ENCODE measurements around the gene HSPH1.
A peak's percentile ranks its signal among the peaks of the same experiment; 100 is the strongest.

The HSPH1 gene

DNA sequence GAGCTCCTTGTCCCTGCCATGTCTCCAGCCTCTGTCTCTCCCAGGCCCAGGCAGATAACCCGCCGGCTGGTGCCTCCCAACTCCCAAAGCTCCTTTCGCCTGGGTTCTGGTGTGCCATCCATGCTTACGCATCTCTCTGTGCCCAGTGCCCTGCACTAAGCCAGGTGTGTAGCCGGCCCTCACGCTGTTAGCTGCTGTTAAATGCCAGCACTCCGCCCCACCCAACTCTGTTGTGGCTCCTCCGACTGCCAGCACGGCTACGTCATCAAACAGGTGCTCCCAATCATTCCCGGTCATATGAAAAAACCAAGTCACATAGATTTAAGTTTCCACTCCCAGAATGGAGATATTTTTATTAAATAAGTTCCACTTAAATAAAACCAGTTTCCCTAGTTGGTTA, 7.0 kb upstream of the HSPH1 start:
- Histone ChIP-seq H3K9ac (no peak overlapping the region), H3K4me3 (no peak overlapping the region), H3K36me3 (no peaks in the 10 kb centered on the region), H4K20me1 (no peaks in the 10 kb centered on the region), H3K4me2 (no peak overlapping the region), H3K27me3 (no peaks in the 10 kb centered on the region), H3K27ac (no peak overlapping the region), H3K4me1 (peaks cover 0 to 14% (median 0%) of the 10 kb centered on the region in 10 experiments; a peak in 4 of 20 replicates), H3K9me3 (replicated peaks in 1 of 11) (no peaks in the 10 kb centered on the region)
- no peak for TF ChIP-seq Cebpa-rat (IDR thresholded peaks at IDR 0.05)

DNA sequence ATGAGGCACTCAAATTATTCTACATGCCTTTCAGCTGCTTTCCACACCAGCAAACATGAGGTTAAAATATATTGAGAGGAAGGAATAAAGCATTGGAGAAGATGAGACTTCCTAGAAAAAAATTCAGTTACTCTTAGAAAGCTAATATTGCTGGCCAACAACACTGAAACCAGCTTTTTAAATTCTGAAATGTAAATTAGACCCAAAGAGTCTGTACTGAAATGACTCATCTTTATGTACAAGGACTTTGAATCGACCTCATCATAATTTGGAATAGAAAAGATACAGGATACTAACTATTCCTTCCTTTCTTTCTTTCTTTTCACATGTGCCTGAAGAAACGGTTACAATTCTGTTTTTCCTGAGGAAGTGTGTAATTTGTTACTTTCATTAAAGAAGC, 6.5 kb upstream of the HSPH1 start:
- Histone ChIP-seq H3K4me2 (no peak overlapping the region), H3K27ac (no peak overlapping the region), H3K9me3 (replicated peaks in 1 of 11) (no peaks in the 10 kb centered on the region), H3K9ac (no peak overlapping the region), H3K4me3 (no peak overlapping the region), H3K36me3 (no peaks in the 10 kb centered on the region), H3K4me1 (peaks cover under 1 to 15% (median 3%) of the 10 kb centered on the region in 10 experiments; a peak in 15 of 20 replicates), H4K20me1 (no peaks in the 10 kb centered on the region), H3K27me3 (no peaks in the 10 kb centered on the region)
- no peak for TF ChIP-seq Cebpa-rat (IDR thresholded peaks at IDR 0.05)

DNA sequence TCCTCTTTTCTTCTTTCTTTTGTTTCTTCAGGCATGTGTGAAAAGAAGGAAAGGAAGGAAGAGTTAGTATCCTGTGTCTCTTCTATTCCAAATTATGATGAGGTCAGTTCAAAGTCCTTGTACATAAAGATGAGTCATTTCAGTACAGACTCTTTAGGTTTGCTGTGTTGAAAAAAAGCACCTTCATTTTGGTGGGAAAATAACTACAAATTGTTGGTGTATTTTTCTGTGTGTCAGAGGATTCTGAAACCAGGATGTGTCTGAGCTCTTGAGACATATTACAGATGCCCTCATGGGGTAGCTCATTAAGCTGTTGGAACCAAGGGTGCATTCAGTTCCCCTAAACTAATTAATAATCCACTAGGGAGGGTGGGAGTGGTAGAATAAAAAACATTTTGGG, 5.8 kb upstream of the HSPH1 start:
- no peaks in the 10 kb centered on the region for H3K9me3 ChIP-seq (replicated peaks in 1 of 11)
- no peaks in the 10 kb centered on the region for H3K36me3 ChIP-seq
- H3K27me3 ChIP-seq = no peaks in the 10 kb centered on the region
- no peak overlapping the region for H3K4me3 ChIP-seq
- H3K4me2 ChIP-seq = 0 out of 22 replicates have a peak overlapping the region, but pooled peaks of 1 of the 11 experiments have one; percentile 4
- H3K9ac ChIP-seq = no peak overlapping the region
- TF ChIP-seq Cebpa-rat (IDR thresholded peaks at IDR 0.05) = no peak
- H4K20me1 ChIP-seq = no peaks in the 10 kb centered on the region
- H3K27ac ChIP-seq = no peak overlapping the region
- H3K4me1 ChIP-seq = peaks cover 6 to 19% (median 9%) of the 10 kb centered on the region in 10 experiments; a peak in 16 of 20 replicates

DNA sequence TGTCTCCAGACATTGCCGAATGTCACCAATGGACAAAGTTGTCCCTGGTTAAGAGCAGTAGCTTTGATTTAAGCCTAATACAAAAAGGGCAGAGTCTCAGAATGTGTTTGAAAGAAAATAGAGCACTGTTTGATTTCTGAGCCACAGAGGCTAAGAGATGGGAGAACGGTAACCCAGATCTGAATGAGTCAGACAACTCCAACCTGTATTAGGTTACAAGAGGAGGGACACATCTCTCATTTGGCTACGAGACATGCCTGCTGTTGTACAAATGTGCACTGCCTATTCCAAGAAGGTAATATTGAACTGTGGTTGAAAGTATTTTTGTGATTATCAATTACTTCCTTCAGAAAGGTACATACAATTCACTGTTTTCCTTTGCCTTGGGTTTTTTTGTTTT, 4.9 kb upstream of the HSPH1 start:
- Histone ChIP-seq H3K4me3 (no peak overlapping the region), H3K9me3 (replicated peaks in 1 of 11) (no peaks in the 10 kb centered on the region), H3K27me3 (no peaks in the 10 kb centered on the region), H3K36me3 (no peaks in the 10 kb centered on the region), H3K4me2 (no peak overlapping the region), H3K27ac (no peak overlapping the region), H4K20me1 (no peaks in the 10 kb centered on the region; a peak in 3 of 22 replicates), H3K9ac (no peak overlapping the region), H3K4me1 (peaks cover 6 to 19% (median 9%) of the 10 kb centered on the region in 10 experiments; a peak in 16 of 20 replicates)
- TF ChIP-seq Cebpa-rat (IDR thresholded peaks at IDR 0.05) = no peak

DNA sequence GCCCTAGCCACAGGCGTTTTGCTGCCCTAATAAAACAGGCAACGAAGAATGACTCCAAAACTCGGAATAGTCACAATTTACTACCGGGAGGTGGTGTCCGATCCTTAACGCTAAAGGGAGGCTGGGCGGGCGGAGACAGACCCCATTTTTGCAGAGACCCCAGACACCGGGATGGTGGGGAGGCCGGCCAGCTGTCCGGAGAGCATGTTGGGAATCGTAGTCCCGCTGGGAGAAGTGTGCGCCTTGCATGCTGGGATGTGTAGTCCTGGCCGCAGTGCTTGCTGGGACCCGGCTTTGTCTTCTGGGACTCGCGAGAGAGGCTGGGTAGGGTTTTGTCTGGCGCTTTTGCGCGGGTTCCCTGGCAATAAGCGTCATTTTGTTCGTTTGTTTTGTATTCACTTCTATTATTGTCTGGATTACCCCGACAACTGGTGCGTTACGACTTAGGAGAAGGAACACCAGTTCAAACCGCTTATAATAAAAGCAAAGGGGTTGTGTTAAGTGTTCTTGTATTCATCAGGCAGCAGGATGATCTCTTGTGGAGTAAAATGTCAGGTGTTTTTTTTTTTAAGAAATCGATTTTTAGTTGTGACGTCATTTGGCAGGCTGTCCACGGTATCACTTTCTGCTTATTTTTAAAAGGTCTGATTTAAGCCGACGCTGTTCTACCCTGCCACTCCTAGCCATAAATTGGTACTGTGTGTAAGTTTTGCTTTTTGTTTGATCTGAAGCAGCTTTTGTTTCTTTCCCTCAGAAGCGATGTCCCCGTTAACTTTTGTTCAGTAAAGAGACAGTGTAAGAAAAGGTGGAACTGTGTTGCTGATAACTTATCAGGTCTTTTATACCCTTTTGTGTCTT, 676 bp upstream of the HSPH1 start:
- Histone ChIP-seq H3K9ac (peak overlapping the region; percentile 78 to 94 (median 87)), H3K27me3 (no peaks in the 10 kb centered on the region), H3K27ac (peak overlapping the region; percentile 66 to 87 (median 83)), H4K20me1 (peaks cover 27 to 42% (median 34%) of the 10 kb centered on the region in 11 experiments; a peak in 21 of 22 replicates), H3K36me3 (peaks cover 11 to 22% (median 21%) of the 10 kb centered on the region in 11 experiments; a peak in 19 of 22 replicates), H3K4me1 (peaks cover 17 to 42% (median 31%) of the 10 kb centered on the region in 10 experiments), H3K4me3 (peak overlapping the region; percentile 83 to 98 (median 96)), H3K4me2 (peak overlapping the region; percentile 64 to 93 (median 78)), H3K9me3 (replicated peaks in 1 of 11) (no peaks in the 10 kb centered on the region)
- TF ChIP-seq Cebpa-rat (IDR thresholded peaks at IDR 0.05) = no peak

DNA sequence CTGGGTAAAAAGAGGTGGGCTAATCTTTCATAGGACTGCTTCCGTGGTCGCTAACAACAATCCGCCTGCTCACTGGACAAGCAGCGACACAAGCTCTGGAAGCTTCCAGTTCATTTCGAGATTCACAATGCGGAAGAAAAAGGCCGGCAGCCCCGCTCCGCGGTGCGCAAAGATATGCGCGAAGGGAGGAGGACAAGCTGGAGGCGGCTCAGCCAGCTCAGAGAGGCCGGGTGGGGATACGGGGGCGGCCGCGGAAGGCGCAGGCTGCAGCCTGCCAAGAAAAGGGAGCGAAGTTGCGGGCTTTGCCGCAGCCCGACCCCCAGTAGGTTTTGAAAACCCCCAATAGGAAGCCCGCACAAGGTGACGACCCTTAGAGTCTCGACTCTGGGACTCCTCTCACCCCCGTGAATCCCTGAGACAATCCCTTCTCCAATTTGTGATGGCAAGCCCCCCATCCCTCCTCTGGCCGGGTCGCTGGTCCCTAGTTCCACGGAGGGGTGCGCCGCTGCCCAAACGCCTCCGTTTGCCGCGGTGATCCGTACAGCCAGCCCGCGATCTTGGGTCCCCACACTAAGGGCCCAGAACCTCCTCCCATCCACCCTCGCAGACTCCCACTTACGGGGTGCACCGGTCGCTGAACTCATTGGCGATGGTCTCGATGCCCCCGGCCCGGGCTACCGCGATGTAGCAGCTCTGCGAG, 697 bp downstream of the HSPH1 start:
- Histone ChIP-seq H4K20me1 (peaks cover 30 to 56% (median 48%) of the 10 kb centered on the region in 11 experiments; a peak in 21 of 22 replicates), H3K4me2 (peak overlapping the region; percentile 80 to 98 (median 90)), H3K36me3 (peaks cover 21 to 36% (median 35%) of the 10 kb centered on the region in 11 experiments), H3K4me3 (peak overlapping the region; percentile 83 to 98 (median 96)), H3K4me1 (peaks cover 17 to 43% (median 29%) of the 10 kb centered on the region in 10 experiments), H3K27me3 (no peaks in the 10 kb centered on the region), H3K27ac (peak overlapping the region; percentile 69 to 87 (median 80)), H3K9me3 (replicated peaks in 1 of 11) (no peaks in the 10 kb centered on the region), H3K9ac (peak overlapping the region; percentile 81 to 94 (median 87))
- TF ChIP-seq Cebpa-rat (IDR thresholded peaks at IDR 0.05) = no peak

DNA sequence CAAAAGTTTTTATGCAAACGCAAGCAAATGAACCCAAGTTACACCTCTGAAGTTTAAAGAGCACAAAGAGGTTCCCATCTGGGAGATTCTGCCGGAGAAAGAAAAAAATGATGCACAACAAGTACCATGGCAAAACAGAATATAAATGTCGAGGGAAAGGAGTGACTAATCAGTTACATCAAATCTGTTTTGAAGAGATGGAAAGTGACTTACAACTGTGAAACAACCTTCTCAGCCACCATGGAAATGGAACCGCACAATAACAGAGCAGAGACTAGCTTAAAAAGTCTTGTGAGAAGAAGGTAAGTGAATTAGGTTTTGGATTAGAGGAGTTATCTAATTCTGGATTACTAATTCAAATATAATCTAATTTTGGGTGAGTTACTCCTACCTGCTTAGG, 2.4 kb downstream of the HSPH1 start:
- peak overlapping the region; percentile 83 to 98 (median 96); a peak in 19 of 20 replicates for H3K4me3 ChIP-seq
- H3K27me3 ChIP-seq = no peaks in the 10 kb centered on the region
- peaks cover 17 to 43% (median 31%) of the 10 kb centered on the region in 10 experiments for H3K4me1 ChIP-seq
- H3K36me3 ChIP-seq = peaks cover 37 to 53% (median 50%) of the 10 kb centered on the region in 11 experiments
- peak overlapping the region; percentile 80 to 98 (median 90) for H3K4me2 ChIP-seq
- no peak overlapping the region for H3K27ac ChIP-seq
- no peak for TF ChIP-seq Cebpa-rat (IDR thresholded peaks at IDR 0.05)
- peaks cover 30 to 73% (median 56%) of the 10 kb centered on the region in 11 experiments; a peak in 21 of 22 replicates for H4K20me1 ChIP-seq
- no peaks in the 10 kb centered on the region for H3K9me3 ChIP-seq (replicated peaks in 1 of 11)
- H3K9ac ChIP-seq = peak overlapping the region; percentile 81 to 94 (median 87); a peak in 18 of 22 replicates

DNA sequence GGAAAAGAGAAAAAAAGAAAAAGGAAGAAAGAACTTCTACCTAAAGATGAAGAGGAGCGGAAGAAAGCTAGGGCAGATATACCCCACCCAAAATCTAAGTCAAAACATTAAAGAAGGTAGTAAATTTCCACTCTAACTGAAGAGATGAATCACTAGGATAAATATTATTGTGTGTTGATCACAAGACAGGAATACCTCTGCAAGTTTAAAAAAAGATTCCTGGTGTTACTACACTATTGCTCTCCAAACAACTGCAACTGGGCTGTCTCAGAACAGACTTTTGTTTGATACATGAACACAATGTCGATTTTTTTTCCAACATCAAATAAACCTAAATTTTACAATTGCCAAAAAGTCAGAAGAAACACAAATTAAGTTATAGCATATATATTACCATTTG, 6.8 kb downstream of the HSPH1 start:
- H3K9ac ChIP-seq = no peak overlapping the region

DNA sequence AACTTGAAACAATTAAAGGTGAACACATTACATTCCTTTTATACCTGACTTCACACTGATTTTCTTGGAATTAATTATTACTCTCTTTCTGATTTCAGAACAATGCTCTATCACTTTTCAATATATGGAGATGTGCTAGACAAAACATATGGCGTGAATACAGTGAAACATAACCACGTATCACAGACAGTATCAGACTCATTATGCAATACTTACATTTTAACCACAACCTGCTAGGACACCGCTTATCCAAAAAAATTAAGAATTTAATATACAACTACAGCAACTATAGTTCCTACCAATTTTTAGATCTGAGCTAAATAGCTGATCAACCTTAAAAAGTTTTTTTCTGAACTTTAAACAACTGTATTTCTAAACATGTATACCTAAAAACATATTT, 9.9 kb downstream of the HSPH1 start:
- Histone ChIP-seq H3K9ac (no peak overlapping the region), H3K27me3 (no peaks in the 10 kb centered on the region), H3K36me3 (peaks cover 97 to 100% (median 100%) of the 10 kb centered on the region in 11 experiments), H3K9me3 (replicated peaks in 1 of 11) (no peaks in the 10 kb centered on the region), H3K4me1 (peaks cover 0 to 5% (median 0%) of the 10 kb centered on the region in 10 experiments; a peak in 3 of 20 replicates), H4K20me1 (peaks cover 0 to 100% (median 60%) of the 10 kb centered on the region in 11 experiments; a peak in 16 of 22 replicates), H3K27ac (no peak overlapping the region), H3K4me2 (no peak overlapping the region), H3K4me3 (no peak overlapping the region)
- TF ChIP-seq Cebpa-rat (IDR thresholded peaks at IDR 0.05) = peak in 4 of 11 experiments; percentile 31 to 93 (median 77); a peak in 6 of 22 replicates

More for the DNA sequence above, 6.8 kb downstream of the HSPH1 start:
- Histone ChIP-seq H3K4me3 (no peak overlapping the region), H3K27me3 (no peaks in the 10 kb centered on the region), H3K27ac (no peak overlapping the region), H3K9me3 (replicated peaks in 1 of 11) (no peaks in the 10 kb centered on the region), H4K20me1 (peaks cover 15 to 100% (median 74%) of the 10 kb centered on the region in 11 experiments; a peak in 21 of 22 replicates), H3K36me3 (peaks cover 81 to 97% (median 94%) of the 10 kb centered on the region in 11 experiments), H3K4me1 (peaks cover 12 to 30% (median 18%) of the 10 kb centered on the region in 10 experiments), H3K4me2 (no peak overlapping the region)
- TF ChIP-seq Cebpa-rat (IDR thresholded peaks at IDR 0.05) = no peak

Data from BLaER1 treated with 17β-estradiol and CSF1 and Interleukin-3, amounts not matched to agents 10 nM and 100 nM (cell line).